Activated CD8-positive, alpha-beta T cell treated with anti-CD3 and anti-CD28 coated beads for 36 hours (primary cell): ENCODE data around the gene BHLHA15. TPM values are rescaled to one million over a fixed set of nuclear protein-coding genes. Genes with fewer than 3 reads are reported as not detected.

Experiments
- ATAC-seq: fragments of 200-7000 bp; cut with Tn5 transposase; one replicate; pipeline ENCODE4 v1.10.0; 2021; ENCODE audit warnings: mild to moderate bottlenecking, moderate library complexity
- CTCF ChIA-PET: fragments of 350-600 bp; sonication (Branson Sonifier 250); formaldehyde crosslinking; loops from one replicate; lab custom pipeline; 2021; ENCODE audit warnings: antibody characterized with exemption; lab: Charles Lee
- POLR2A ChIA-PET: fragments of 350-600 bp; sonication (Branson Sonifier 250); formaldehyde crosslinking; loops from one replicate; lab custom pipeline; 2021; ENCODE audit warnings: antibody characterized with exemption; lab: Charles Lee
- DNase-seq: peaks from one replicate; pipeline ENCODE4 v3.0.0-alpha.2; 2020
- H3K27ac Mint-ChIP-seq: one replicate; pipeline ENCODE4 v1.8.0; 2021; ENCODE audit warnings: mild to moderate bottlenecking, mixed read lengths
- H3K27me3 Mint-ChIP-seq: one replicate; pipeline ENCODE4 v1.8.0; 2021; ENCODE audit warnings: mixed read lengths
- H3K36me3 Mint-ChIP-seq: one replicate; pipeline ENCODE4 v1.8.0; 2021; ENCODE audit warnings: low read depth, mixed read lengths
- H3K4me1 Mint-ChIP-seq: one replicate; pipeline ENCODE4 v1.8.0; 2021; ENCODE audit warnings: low read depth, mixed read lengths
- H3K4me3 Mint-ChIP-seq: one replicate; pipeline ENCODE4 v1.8.0; 2021; ENCODE audit warnings: mild to moderate bottlenecking, moderate library complexity, mixed read lengths
- H3K9me3 Mint-ChIP-seq: one replicate; pipeline ENCODE4 v1.8.0; 2021; ENCODE audit warnings: mixed read lengths
- intact Hi-C: fragments of 100-400 bp; cut with micrococcal nuclease; formaldehyde crosslinking; loops from one replicate; pipeline ENCODE4 v1.10.0; 2022
- total RNA-seq, 2 experiments: library from RNA; stranded (reverse); gene quantifications; one replicate each; pipeline ENCODE4 v1.2.3, GENCODE V29; 2021
- TF ChIP-seq, protein P1 (sequence below): fragments of 200-600 bp; IDR thresholded peaks from one replicate; pipeline ENCODE4 v1.8.0; 2022; ENCODE audit warnings: antibody characterized with exemption, mild to moderate bottlenecking

BHLHA15 gene
- total RNA-seq, 2 experiments from 2014 or later, result 0.94 TPM; not detected in 1

DNA sequence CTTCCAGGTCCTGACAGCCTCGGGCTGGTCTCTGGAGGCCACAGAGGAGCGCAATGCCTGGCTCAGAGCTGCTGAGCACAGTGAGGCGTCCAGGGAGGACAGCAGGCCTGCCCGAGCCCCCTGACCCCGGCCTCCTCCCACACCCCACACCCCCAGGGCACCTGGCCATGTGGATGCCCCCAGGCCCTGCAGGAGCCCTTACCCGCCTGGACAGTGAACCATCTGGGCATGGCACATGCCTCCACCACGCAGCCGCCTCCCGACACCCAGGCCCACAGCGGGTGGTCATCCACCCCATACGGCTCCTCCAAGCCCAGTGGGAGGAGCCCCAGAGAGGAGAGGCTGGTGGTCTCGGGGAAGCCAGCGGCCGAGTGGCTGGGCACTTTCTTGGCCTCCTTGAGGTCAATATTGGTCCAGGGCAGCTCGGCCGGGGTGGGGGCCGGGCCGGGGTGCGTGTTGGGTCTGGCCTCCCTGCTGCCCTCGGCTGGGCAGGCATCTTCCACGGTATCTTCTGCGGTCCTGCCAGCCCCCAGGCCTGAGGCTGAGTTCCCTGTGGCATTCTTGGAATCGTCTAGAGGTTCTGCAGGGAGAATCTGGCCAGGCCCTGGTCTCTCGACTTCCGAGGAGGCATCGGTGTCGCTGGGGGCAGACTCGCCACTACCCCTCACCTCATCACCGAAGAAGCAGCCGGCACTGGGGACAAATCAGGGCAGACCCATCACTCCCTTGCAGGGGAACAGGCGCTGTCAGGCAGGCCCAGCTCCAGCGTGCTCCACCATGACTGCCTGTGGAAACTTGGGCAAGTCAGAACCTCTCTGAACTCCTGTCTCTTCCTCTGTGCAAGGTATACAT lies 22.2 kb downstream of the BHLHA15 start:
- H3K4me3 Mint-ChIP-seq, result no peak overlapping the region
- no peaks in the 10 kb centered on the region for H3K9me3 Mint-ChIP-seq
- CTCF ChIA-PET, result no interaction called here
- intact Hi-C loops, result no loop called here
- ATAC-seq, result no peak
- DNase-seq, result no peak
- TF ChIP-seq, protein P1, sequence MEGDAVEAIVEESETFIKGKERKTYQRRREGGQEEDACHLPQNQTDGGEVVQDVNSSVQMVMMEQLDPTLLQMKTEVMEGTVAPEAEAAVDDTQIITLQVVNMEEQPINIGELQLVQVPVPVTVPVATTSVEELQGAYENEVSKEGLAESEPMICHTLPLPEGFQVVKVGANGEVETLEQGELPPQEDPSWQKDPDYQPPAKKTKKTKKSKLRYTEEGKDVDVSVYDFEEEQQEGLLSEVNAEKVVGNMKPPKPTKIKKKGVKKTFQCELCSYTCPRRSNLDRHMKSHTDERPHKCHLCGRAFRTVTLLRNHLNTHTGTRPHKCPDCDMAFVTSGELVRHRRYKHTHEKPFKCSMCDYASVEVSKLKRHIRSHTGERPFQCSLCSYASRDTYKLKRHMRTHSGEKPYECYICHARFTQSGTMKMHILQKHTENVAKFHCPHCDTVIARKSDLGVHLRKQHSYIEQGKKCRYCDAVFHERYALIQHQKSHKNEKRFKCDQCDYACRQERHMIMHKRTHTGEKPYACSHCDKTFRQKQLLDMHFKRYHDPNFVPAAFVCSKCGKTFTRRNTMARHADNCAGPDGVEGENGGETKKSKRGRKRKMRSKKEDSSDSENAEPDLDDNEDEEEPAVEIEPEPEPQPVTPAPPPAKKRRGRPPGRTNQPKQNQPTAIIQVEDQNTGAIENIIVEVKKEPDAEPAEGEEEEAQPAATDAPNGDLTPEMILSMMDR, result no peak
- no peaks in the 10 kb centered on the region for H3K4me1 Mint-ChIP-seq
- POLR2A ChIA-PET, result interaction anchor here (0.7 kb wide), 1 partner anchor 19 kb away, joined by 4 read pairs; no protein-coding TSS in a partner anchor
- peaks cover 3% of the 10 kb centered on the region for H3K36me3 Mint-ChIP-seq
- H3K27me3 Mint-ChIP-seq, result no peaks in the 10 kb centered on the region
- H3K27ac Mint-ChIP-seq, result no peak overlapping the region

DNA sequence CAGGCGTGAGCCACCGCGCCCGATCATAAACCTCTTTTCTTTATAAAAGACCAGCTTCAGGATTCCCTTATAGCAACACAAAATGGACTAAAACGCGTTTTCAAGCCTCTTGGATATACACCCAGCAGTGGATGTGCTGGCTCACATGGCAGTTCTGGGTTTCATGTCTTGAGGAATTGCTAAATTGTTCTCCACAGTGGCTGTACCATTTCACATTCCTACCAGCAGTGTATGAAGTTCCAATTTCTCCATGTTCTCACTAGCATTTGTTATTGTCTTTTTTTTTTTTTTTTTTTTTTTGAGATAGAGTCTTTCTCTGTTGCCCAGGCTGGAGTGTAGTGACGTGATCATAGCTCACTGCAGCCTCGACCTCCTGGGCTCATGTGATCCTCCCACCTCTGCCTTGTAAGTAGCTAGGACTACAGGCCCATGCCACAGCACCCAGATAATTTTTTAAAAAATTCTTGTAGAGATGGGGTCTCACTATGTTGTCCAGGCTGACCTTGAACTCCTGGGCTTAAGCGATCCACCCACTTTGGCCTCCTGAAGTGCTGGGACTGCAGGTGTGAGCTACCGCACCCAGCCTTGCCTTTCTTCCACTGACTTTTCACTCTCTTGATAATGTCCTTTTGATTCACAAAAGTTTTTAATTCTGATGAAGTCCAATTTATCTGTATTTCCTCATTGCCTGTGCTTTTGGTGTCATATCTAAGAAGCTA lies 23.3 kb downstream of the BHLHA15 start:
- Mint-ChIP-seq H3K36me3 (peaks cover 8% of the 10 kb centered on the region), H3K27me3 (no peaks in the 10 kb centered on the region), H3K4me3 (no peak overlapping the region), H3K9me3 (no peaks in the 10 kb centered on the region), H3K27ac (no peak overlapping the region), H3K4me1 (no peaks in the 10 kb centered on the region)
- intact Hi-C loops, result no loop called here
- ChIA-PET CTCF (no interaction called here), POLR2A (no interaction called here)
- TF ChIP-seq, protein P1, result no peak
- DNase-seq, result no peak
- no peak for ATAC-seq

DNA sequence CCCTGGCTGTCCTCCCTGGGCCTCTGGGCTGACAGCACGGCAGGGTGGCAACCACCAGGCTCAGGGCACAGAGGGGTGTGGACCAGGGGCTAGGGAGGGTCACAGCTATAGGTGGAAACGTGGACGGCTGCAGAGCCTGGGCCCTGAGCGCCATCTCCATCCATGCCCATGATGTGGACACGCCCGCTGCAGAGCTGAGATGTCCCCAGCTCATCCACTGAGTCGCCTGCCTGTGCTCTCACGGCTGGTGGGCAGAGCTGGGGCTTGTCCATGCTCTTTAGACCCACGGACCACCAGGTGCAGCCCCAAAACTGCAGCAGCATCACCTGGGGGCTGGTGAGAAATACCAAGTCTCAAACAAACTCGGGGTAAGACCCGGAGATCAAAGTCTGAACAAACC lies 24.7 kb downstream of the BHLHA15 start:
- Mint-ChIP-seq H3K4me1 (no peaks in the 10 kb centered on the region), H3K27ac (no peak overlapping the region), H3K27me3 (no peaks in the 10 kb centered on the region), H3K4me3 (no peak overlapping the region), H3K9me3 (no peaks in the 10 kb centered on the region), H3K36me3 (peaks cover 14% of the 10 kb centered on the region)
- intact Hi-C loops, result no loop called here
- no peak for DNase-seq
- ChIA-PET CTCF (no interaction called here), POLR2A (interaction anchor here (0.6 kb wide), 1 partner anchor 395 kb away, joined by 3 read pairs; no protein-coding TSS in a partner anchor)
- no peak for ATAC-seq
- TF ChIP-seq, protein P1, result no peak

DNA sequence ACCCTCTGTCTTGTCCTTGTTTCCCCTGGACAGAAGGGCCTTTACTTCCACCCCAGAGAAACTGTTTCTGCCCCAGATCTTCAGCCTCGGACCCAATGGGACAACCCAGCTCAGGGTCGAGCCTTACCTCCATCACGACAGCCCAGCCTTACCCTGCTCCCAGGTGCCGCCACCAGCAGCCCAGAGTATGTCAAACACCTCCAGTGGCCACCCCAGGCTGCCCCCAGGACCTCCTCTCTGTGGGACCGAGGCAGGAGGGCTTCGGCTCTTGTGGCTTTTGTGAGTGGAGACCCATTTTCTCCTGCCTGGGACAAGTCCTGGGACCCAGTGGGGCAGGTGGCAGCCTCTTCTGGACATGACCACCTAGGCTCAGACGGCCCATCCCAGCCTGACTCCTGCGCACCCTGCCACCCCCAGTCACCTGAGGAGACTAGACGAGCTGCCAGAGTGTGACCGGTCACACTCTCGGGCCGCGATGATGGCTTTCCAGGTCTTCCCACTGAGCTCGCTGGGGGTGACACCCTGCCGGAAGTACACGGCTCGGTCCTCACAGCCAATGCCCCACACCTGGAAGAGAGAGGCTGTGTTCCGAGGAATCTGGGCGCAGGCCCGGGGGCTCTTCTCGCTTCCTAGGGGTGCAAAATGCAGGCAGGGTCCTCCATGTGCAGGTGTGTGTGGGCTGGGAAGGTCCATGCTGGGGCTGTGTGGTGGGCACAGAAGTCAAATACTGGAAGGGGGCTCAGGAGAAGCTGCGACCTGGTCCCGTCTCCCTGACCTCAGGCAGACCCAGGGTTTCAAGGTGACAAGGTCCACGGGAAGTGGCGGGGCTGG lies 25.3 kb downstream of the BHLHA15 start:
- no peak for DNase-seq
- no peaks in the 10 kb centered on the region for H3K9me3 Mint-ChIP-seq
- H3K27me3 Mint-ChIP-seq, result no peaks in the 10 kb centered on the region
- TF ChIP-seq, protein P1, result no peak
- H3K36me3 Mint-ChIP-seq, result peaks cover 14% of the 10 kb centered on the region
- ChIA-PET POLR2A (no interaction called here), CTCF (no interaction called here)
- no peak overlapping the region for H3K27ac Mint-ChIP-seq
- no peak for ATAC-seq
- no peak overlapping the region for H3K4me3 Mint-ChIP-seq
- intact Hi-C loops, result no loop called here
- no peaks in the 10 kb centered on the region for H3K4me1 Mint-ChIP-seq
